Measurements from ENCODE around the gene C17orf50.

Gene C17orf50

DNA sequence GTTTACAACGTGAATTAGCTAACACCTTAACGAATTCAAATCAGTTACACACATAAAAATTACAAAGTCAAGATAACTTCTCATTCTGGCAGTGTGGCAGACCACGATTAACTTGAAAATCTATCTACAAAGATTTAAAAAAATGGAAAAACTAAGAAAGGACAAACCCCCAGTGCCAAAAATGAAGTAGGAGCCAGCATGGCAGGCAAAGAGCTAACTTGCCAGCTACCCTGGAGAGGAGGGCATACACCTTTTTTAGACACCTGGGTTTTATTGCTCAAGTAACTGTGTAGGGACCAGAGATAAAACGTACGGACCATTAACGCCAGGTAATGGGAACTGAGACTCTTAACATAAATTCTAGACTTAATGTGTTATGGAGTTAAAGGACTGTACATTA, 51.1 kb downstream of the C17orf50 start:
- no peak overlapping the region for H3K4me3 ChIP-seq (ENCODE audit: low read depth, low read length)
- no peak for DNase-seq (ENCODE audit: low read depth)
- TF ChIP-seq, protein P1, sequence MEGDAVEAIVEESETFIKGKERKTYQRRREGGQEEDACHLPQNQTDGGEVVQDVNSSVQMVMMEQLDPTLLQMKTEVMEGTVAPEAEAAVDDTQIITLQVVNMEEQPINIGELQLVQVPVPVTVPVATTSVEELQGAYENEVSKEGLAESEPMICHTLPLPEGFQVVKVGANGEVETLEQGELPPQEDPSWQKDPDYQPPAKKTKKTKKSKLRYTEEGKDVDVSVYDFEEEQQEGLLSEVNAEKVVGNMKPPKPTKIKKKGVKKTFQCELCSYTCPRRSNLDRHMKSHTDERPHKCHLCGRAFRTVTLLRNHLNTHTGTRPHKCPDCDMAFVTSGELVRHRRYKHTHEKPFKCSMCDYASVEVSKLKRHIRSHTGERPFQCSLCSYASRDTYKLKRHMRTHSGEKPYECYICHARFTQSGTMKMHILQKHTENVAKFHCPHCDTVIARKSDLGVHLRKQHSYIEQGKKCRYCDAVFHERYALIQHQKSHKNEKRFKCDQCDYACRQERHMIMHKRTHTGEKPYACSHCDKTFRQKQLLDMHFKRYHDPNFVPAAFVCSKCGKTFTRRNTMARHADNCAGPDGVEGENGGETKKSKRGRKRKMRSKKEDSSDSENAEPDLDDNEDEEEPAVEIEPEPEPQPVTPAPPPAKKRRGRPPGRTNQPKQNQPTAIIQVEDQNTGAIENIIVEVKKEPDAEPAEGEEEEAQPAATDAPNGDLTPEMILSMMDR (IDR thresholded peaks at IDR 0.05; ENCODE audit: low read depth, low read length, missing control alignments) = no peak

DNA sequence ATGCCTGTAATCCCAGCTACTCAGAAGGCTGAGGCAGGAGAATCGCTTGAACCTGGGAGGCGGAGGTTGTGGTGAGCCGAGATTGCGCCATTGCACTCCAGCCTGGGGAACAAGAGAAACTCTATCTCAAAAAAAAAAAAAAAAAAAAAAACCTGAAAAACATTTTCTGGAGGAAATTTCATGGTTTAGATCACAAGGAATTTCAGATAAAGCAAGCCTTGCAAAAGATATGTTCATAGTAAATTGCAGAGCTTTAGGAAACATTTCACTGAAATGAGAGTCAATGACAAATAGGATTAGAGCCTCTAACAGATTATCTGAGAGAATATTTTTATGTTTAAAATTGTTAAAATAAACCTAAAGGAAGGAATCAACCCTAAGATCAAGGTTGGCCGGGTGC, 51.8 kb downstream of the C17orf50 start:
- TF ChIP-seq, protein P1 (IDR thresholded peaks at IDR 0.05; ENCODE audit: low read depth, low read length, missing control alignments) = no peak

More for the DNA sequence above, 51.8 kb downstream of the C17orf50 start:
- no peak overlapping the region for H3K4me3 ChIP-seq (ENCODE audit: low read depth, low read length)
- no peak for DNase-seq (ENCODE audit: low read depth)

Data from GM12864 (cell line).